Small intestine (tissue), 7 donors: ENCODE measurements around the gene MPP1. TPM values are rescaled to one million over a fixed set of nuclear protein-coding genes. Genes with fewer than 3 reads are reported as not detected.
A peak's percentile ranks its signal among the peaks of the same experiment; 100 is the strongest.

Experiments
- DNase-seq, 2 donors: peaks; one replicate each; pipeline versions ENCODE4 v3.0.0 to v3.0.0-alpha.2; 2013
- FAIRE-seq: peaks from 2 replicates; lab custom pipeline; 2012; peaks lifted over from hg19 to GRCh38; lab: Jason Lieb, UNC
- H3K27ac ChIP-seq, 3 donors: one replicate each; pipeline ENCODE4 v1.5.1; 2013; ENCODE audit warnings: low read length in 2 of 3, mild to moderate bottlenecking in 2 of 3, control low read depth in 1 of 3, inconsistent platforms in 1 of 3, low read depth in 1 of 3, moderate library complexity in 1 of 3
- H3K27me3 ChIP-seq, 3 donors: one replicate each; pipeline ENCODE4 v1.6.1; 2013; ENCODE audit warnings: low read length in 3 of 3, inconsistent platforms in 1 of 3; ENCODE audit not compliant: control insufficient read depth in 3 of 3, insufficient read depth in 3 of 3
- H3K36me3 ChIP-seq, 3 donors: one replicate each; pipeline ENCODE4 v1.6.1; 2013; ENCODE audit warnings: low read length in 3 of 3, inconsistent platforms in 1 of 3, low read depth in 1 of 3, mild to moderate bottlenecking in 1 of 3, moderate library complexity in 1 of 3; ENCODE audit not compliant: control insufficient read depth in 3 of 3, insufficient read depth in 2 of 3
- H3K4me1 ChIP-seq, 3 donors: one replicate each; pipeline ENCODE4 v1.6.1; 2013; ENCODE audit warnings: low read length in 2 of 3, inconsistent platforms in 1 of 3, low read depth in 1 of 3, mild to moderate bottlenecking in 1 of 3, moderate library complexity in 1 of 3; ENCODE audit not compliant: control insufficient read depth in 3 of 3, insufficient read depth in 2 of 3
- H3K4me3 ChIP-seq, 3 donors: one replicate each; pipeline ENCODE4 v1.5.1; 2013; ENCODE audit warnings: low read length in 3 of 3, control low read depth in 1 of 3, inconsistent platforms in 1 of 3, low read depth in 1 of 3, mild to moderate bottlenecking in 1 of 3, moderate library complexity in 1 of 3
- H3K9me3 ChIP-seq, 2 donors: one replicate each; pipeline ENCODE4 v1.6.1; 2013; ENCODE audit warnings: low read depth in 1 of 2, low read length in 1 of 2; ENCODE audit not compliant: control insufficient read depth in 2 of 2, insufficient read depth in 1 of 2
- WGBS, 3 donors: extraction: QIAGEN DNeasy Blood & Tissue Kit; methylation state at CpG; one replicate each; pipeline ENCODE4 v1.1.7; 2013; 5-methylcytosine and 5-hydroxymethylcytosine counted together
- polyA plus RNA-seq, 4 donors: library from polyadenylated mRNA; stranded (reverse) in 3 of 4; unstranded in 1 of 4; fragments of 200-250 nt in 3 of 4; fragments of 120-200 nt in 1 of 4; gene quantifications; one replicate each; pipeline versions ENCODE4 v1.2.1 to v1.2.3, GENCODE V29; 2013
- donor health status: healthy with polysubstance abuse.
- donor health status: control.
- donor health status: control.
- donor health status: Bipolar disorder and iron deficiency.
- donor health status: healthy.

The MPP1 gene
- polyA plus RNA-seq, 4 donors: 35.9 to 199 (median 87.7) TPM

- Histone ChIP-seq H3K4me1 (peaks cover 0 to 9% (median 3%) of the 10 kb centered on the region in 3 donors), H3K9me3 (no peaks in the 10 kb centered on the region), H3K27ac (peak overlapping the region in 2 of 3 donors; percentile 38 to 82), H3K36me3 (no peaks in the 10 kb centered on the region), H3K27me3 (no peaks in the 10 kb centered on the region), H3K4me3 (no peak overlapping the region)
- WGBS, 3 donors: 42 to 59% (median 51%) methylated on average over 6 of the region's 6 CpGs
- no peak for DNase-seq
- FAIRE-seq: no peak
Measured at GRCh38 chrX:154730253-154730891, 74.9 kb downstream of the MPP1 start.

- WGBS, 3 donors: 61 to 79% (median 77%) methylated on average over 3 of the region's 3 CpGs
- Histone ChIP-seq H3K4me1 (peaks cover 0 to 7% (median 3%) of the 10 kb centered on the region in 3 donors), H3K9me3 (no peaks in the 10 kb centered on the region), H3K4me3 (no peak overlapping the region), H3K36me3 (no peaks in the 10 kb centered on the region), H3K27ac (peak overlapping the region in 2 of 3 donors; percentile 38 to 79), H3K27me3 (no peaks in the 10 kb centered on the region)
- no peak for FAIRE-seq
- DNase-seq: no peak
Measured at GRCh38 chrX:154729439-154729838, 75.8 kb downstream of the MPP1 start.

Other genes with a start within 250 kb of the MPP1 start
- gene CTAG1A, start 220.4 kb downstream of the MPP1 start, polyA plus RNA-seq: not detected
- gene CTAG1B, start 186.2 kb downstream of the MPP1 start, polyA plus RNA-seq: not detected
- 1 to 10 TPM in 1 of 4 donors, not detected in 3; 7.8 TPM for gene CTAG2, start 151.9 kb downstream of the MPP1 start, polyA plus RNA-seq
- 1 to 10 TPM; 1.1 to 2.1 (median 1.3) TPM for gene GAB3, start 54.4 kb downstream of the MPP1 start, polyA plus RNA-seq
- 10 to 100 TPM; 12.5 to 56.0 (median 32.5) TPM for gene DKC1, start 42.6 kb downstream of the MPP1 start, polyA plus RNA-seq
- not detected for gene SMIM9, start 29.2 kb upstream of the MPP1 start, polyA plus RNA-seq
- 10 to 100 TPM; 13.2 to 39.4 (median 18.7) TPM for gene F8A1, start 80.9 kb upstream of the MPP1 start, polyA plus RNA-seq
- 1 to 10 TPM in 3 of 4 donors, under 1 TPM in 1; 0.89 to 4.8 (median 1.7) TPM for gene F8, start 217.2 kb upstream of the MPP1 start, polyA plus RNA-seq
- 100 to 1,000 TPM in 1 of 4 donors, 10 to 100 TPM in 3; 77.9 to 129 (median 97.0) TPM for gene FUNDC2, start 221.4 kb upstream of the MPP1 start, polyA plus RNA-seq